Transverse colon (tissue), 4 donors: Measurements from ENCODE around the gene ERG28.
"Not testable (repeated sequence)": the region's sequence is repeated elsewhere in the genome, so short reads cannot be mapped to it uniquely, and the experiment has no call there.

Source experiments
- CTCF ChIP-seq, 5 experiments: fragments of 200-600 bp in 3 of 5; fragments of 450-650 bp in 2 of 5; sonication (generic) in 3 of 5; IDR thresholded peaks; 1 replicate in 2 of 5; 2 replicates in 3 of 5; pipeline ENCODE4 v1.5.1; 2016 to 2017; ENCODE audit warnings: antibody characterized with exemption in 5 of 5, inconsistent platforms in 3 of 5, mild to moderate bottlenecking in 2 of 5, moderate library complexity in 1 of 5
- EP300 ChIP-seq: sonication (generic); formaldehyde crosslinking; IDR thresholded peaks from one replicate; pipeline ENCODE4 v1.6.1; 2017; ENCODE audit warnings: antibody characterized with exemption, low read depth
- POLR2A ChIP-seq: fragments of 450-650 bp; IDR thresholded peaks from one replicate; pipeline ENCODE4 v1.6.1; 2016; ENCODE audit warnings: antibody characterized with exemption, mild to moderate bottlenecking, moderate library complexity
- POLR2AphosphoS5 ChIP-seq, 3 donors: sonication (generic); formaldehyde crosslinking; IDR thresholded peaks; one replicate each; pipeline ENCODE4 v1.6.1; 2016; ENCODE audit warnings: antibody characterized with exemption in 3 of 3

DNA sequence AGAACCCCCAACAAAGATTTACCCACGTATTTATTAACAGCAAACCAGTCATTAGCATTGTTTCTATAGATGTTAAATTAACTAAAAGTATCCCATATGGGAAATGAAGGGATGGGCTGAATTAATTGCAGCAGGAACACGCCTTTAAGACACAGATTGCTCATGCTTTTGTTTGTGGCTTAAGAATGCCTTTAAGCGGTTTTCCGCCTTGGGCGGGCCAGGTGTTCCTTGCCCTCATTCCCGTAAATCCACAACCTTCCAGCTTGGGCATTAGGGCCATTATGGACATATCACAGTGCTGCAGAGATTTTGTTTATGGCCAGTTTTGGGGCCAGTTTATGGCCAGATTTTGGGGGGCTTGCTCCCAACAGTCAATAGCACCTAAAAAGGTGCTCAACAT lies 59.6 kb downstream of the ERG28 start:
- TF ChIP-seq CTCF (IDR thresholded peaks at IDR 0.05); POLR2A; POLR2AphosphoS5 (IDR thresholded peaks at IDR 0.05); EP300: not testable (repeated sequence)
